Hematopoietic multipotent progenitor cell treated with erythropoietin and hydrocortisone succinate and interleukin-3 and kit ligand, for 8 days (in vitro differentiated cells): Measurements from ENCODE around the gene MCU.
"Not testable (repeated sequence)": the region's sequence is repeated elsewhere in the genome, so short reads cannot be mapped to it uniquely, and the experiment has no call there.

ENCODE experiments used
- DNase-seq: peaks from one replicate; pipeline ENCODE4 v3.0.0-alpha.2; 2015

The MCU gene

GRCh38 chr10:72732521-72732920 lies 40.6 kb downstream of the MCU start:
- DNase-seq = no peak

GRCh38 chr10:72733989-72734388 lies 42.0 kb downstream of the MCU start:
- DNase-seq = no peak

- DNase-seq = no peak
These were observed 43.5 kb downstream of the MCU start for GRCh38 chr10:72735288-72735936.

- DNase-seq = no peak
These were observed 44.4 kb downstream of the MCU start for GRCh38 chr10:72736176-72736827.

- no peak for DNase-seq
These were observed 44.9 kb downstream of the MCU start for GRCh38 chr10:72736828-72737220.

GRCh38 chr10:72737357-72737756 lies 45.4 kb downstream of the MCU start:
- not testable (repeated sequence) for DNase-seq

GRCh38 chr10:72738486-72738885 lies 46.5 kb downstream of the MCU start:
- no peak for DNase-seq

GRCh38 chr10:72740528-72740927 lies 48.6 kb downstream of the MCU start:
- peak; percentile 19 for DNase-seq

- no peak for DNase-seq
These were observed 50.1 kb downstream of the MCU start for GRCh38 chr10:72742092-72742491.

- no peak for DNase-seq
These were observed 50.9 kb downstream of the MCU start for GRCh38 chr10:72742797-72743196.

- DNase-seq = no peak
These were observed 52.6 kb downstream of the MCU start for GRCh38 chr10:72744566-72744965.

GRCh38 chr10:72746426-72747363 lies 54.8 kb downstream of the MCU start:
- DNase-seq = no peak

GRCh38 chr10:72747521-72747920 lies 55.6 kb downstream of the MCU start:
- DNase-seq = no peak

- peak; percentile 29 for DNase-seq
These were observed 61.9 kb downstream of the MCU start for GRCh38 chr10:72753760-72754231.

GRCh38 chr10:72754275-72755032 lies 62.5 kb downstream of the MCU start:
- DNase-seq = no peak

GRCh38 chr10:72756674-72757385 lies 64.9 kb downstream of the MCU start:
- DNase-seq = no peak

- no peak for DNase-seq
These were observed 65.8 kb downstream of the MCU start for GRCh38 chr10:72757732-72758131.

- not testable (repeated sequence) for DNase-seq
These were observed 67.0 kb downstream of the MCU start for GRCh38 chr10:72758930-72759329.

GRCh38 chr10:72759584-72759983 lies 67.6 kb downstream of the MCU start:
- DNase-seq = peak; percentile 75

- DNase-seq = no peak
These were observed 69.6 kb downstream of the MCU start for GRCh38 chr10:72761498-72761897.

- no peak for DNase-seq
These were observed 70.1 kb downstream of the MCU start for GRCh38 chr10:72762042-72762441.

GRCh38 chr10:72763201-72763600 lies 71.3 kb downstream of the MCU start:
- no peak for DNase-seq
